Chondrocyte (in vitro differentiated cells): ENCODE results near the gene SNX22. TPM values are rescaled to one million over a fixed set of nuclear protein-coding genes. Genes with fewer than 3 reads are reported as not detected.

Experiments used
- DNase-seq: peaks from one replicate; pipeline ENCODE4 v3.0.0; 2021; ENCODE audit warnings: mixed read lengths, low spot score
- H3K27ac Mint-ChIP-seq: one replicate; pipeline ENCODE4 v1.8.0; 2021; ENCODE audit warnings: mild to moderate bottlenecking, moderate library complexity, mixed read lengths; ENCODE audit not compliant: unreplicated experiment
- H3K27me3 Mint-ChIP-seq: 2 replicates; pipeline ENCODE4 v1.8.0; 2021; ENCODE audit warnings: low read depth, mixed read lengths
- H3K36me3 Mint-ChIP-seq: 2 replicates; pipeline ENCODE4 v1.8.0; 2021; ENCODE audit warnings: low read depth, mixed read lengths
- H3K4me1 Mint-ChIP-seq: 2 replicates; pipeline ENCODE4 v1.8.0; 2021; ENCODE audit warnings: low read depth, mild to moderate bottlenecking, mixed read lengths
- H3K4me3 Mint-ChIP-seq: one replicate; pipeline ENCODE4 v1.8.0; 2021; ENCODE audit warnings: mild to moderate bottlenecking, moderate library complexity, mixed read lengths; ENCODE audit not compliant: unreplicated experiment
- H3K9me3 Mint-ChIP-seq: 2 replicates; pipeline ENCODE4 v1.8.0; 2021; ENCODE audit warnings: low read depth, mixed read lengths
- CTCF ChIP-seq: fragments of 200-600 bp; sonication (generic); IDR thresholded peaks from 2 replicates; pipeline ENCODE4 v1.5.0; 2021; ENCODE audit warnings: antibody characterized with exemption, mild to moderate bottlenecking, moderate library complexity
- total RNA-seq: library from RNA; stranded (reverse); gene quantifications from 3 replicates; pipeline ENCODE4 v1.2.1, GENCODE V29; 2021

SNX22 gene
- total RNA-seq, 1 donor from 2014 or later = 0.15 TPM

GRCh38 chr15:64136347-64136746 is 15.2 kb upstream of the SNX22 start:
- peaks cover 45% of the 10 kb centered on the region for H3K36me3 Mint-ChIP-seq

GRCh38 chr15:64137226-64137833 is 14.2 kb upstream of the SNX22 start:
- Mint-ChIP-seq H3K27ac (no peak overlapping the region), H3K9me3 (no peaks in the 10 kb centered on the region), H3K36me3 (peaks cover 38% of the 10 kb centered on the region)

More at GRCh38 chr15:64136347-64136746, 15.2 kb upstream of the SNX22 start:
- Mint-ChIP-seq H3K27ac (no peak overlapping the region), H3K9me3 (no peaks in the 10 kb centered on the region), H3K4me3 (no peak overlapping the region), H3K4me1 (no peaks in the 10 kb centered on the region), H3K27me3 (no peaks in the 10 kb centered on the region)
- no peak for DNase-seq
- TF ChIP-seq CTCF = no peak

GRCh38 chr15:64138331-64138941 is 13.1 kb upstream of the SNX22 start:
- Mint-ChIP-seq H3K4me3 (no peak overlapping the region), H3K9me3 (no peaks in the 10 kb centered on the region), H3K4me1 (no peaks in the 10 kb centered on the region), H3K27ac (no peak overlapping the region), H3K27me3 (no peaks in the 10 kb centered on the region), H3K36me3 (peaks cover 32% of the 10 kb centered on the region)
- DNase-seq = no peak
- no peak for TF ChIP-seq CTCF

More at GRCh38 chr15:64137226-64137833, 14.2 kb upstream of the SNX22 start:
- peak; percentile 7 for TF ChIP-seq CTCF
- no peak overlapping the region for H3K4me3 Mint-ChIP-seq
- no peaks in the 10 kb centered on the region for H3K27me3 Mint-ChIP-seq
- no peaks in the 10 kb centered on the region for H3K4me1 Mint-ChIP-seq
- no peak for DNase-seq

- no peaks in the 10 kb centered on the region for H3K9me3 Mint-ChIP-seq
- H3K27ac Mint-ChIP-seq = no peak overlapping the region
- peak; percentile 41 for DNase-seq
- H3K4me1 Mint-ChIP-seq = peaks cover 9% of the 10 kb centered on the region
- peaks cover 20% of the 10 kb centered on the region for H3K36me3 Mint-ChIP-seq
- H3K27me3 Mint-ChIP-seq = no peaks in the 10 kb centered on the region
- no peak for TF ChIP-seq CTCF
- H3K4me3 Mint-ChIP-seq = no peak overlapping the region
Measured at GRCh38 chr15:64141798-64142512, 9.6 kb upstream of the SNX22 start.

- Mint-ChIP-seq H3K27me3 (no peaks in the 10 kb centered on the region), H3K4me3 (no peak overlapping the region), H3K27ac (no peak overlapping the region), H3K36me3 (peaks cover 13% of the 10 kb centered on the region), H3K4me1 (peaks cover 9% of the 10 kb centered on the region), H3K9me3 (no peaks in the 10 kb centered on the region)
- no peak for DNase-seq
- no peak for TF ChIP-seq CTCF
Measured at GRCh38 chr15:64143276-64143675, 8.3 kb upstream of the SNX22 start.
